Panc1 (cell line): ENCODE measurements around the gene RNF212. TPM values are rescaled to one million over a fixed set of nuclear protein-coding genes. Genes with fewer than 3 reads are reported as not detected.
A peak's percentile ranks its signal among the peaks of the same experiment; 100 is the strongest.

Experiments
- ATAC-seq: fragments of 200-7000 bp; cut with Tn5 transposase; 2 replicates; pipeline ENCODE4 v1.9.1; 2020; ENCODE audit warnings: mild to moderate bottlenecking, moderate library complexity
- BruUV-seq: library from RNA; stranded (reverse); fragments of 400-500 nt; replicated peaks from 2 replicates; lab custom pipeline; 2021; lab: Mats Ljungman, UMichigan
- CTCF ChIA-PET: fragments of 300-600 bp; sonication (Branson Sonifier 250); formaldehyde crosslinking; loops from one replicate; lab custom pipeline; 2022; ENCODE audit warnings: antibody characterized with exemption; lab: Charles Lee
- POLR2A ChIA-PET: fragments of 300-600 bp; sonication (Branson Sonifier 250); formaldehyde crosslinking; loops from one replicate; lab custom pipeline; 2022; ENCODE audit warnings: antibody characterized with exemption; lab: Charles Lee
- DNase-seq: peaks from one replicate; pipeline ENCODE4 v3.0.0-alpha.2; 2010; ENCODE audit warnings: low read depth, low spot score
- H3K27ac ChIP-seq: 2 replicates; pipeline ENCODE4 v1.5.1; 2011; ENCODE audit warnings: mild to moderate bottlenecking, low read length, inconsistent platforms
- H3K27me3 ChIP-seq: fragments of 200-500 bp; sonication (Bioruptor generic); 2 replicates; pipeline ENCODE4 v1.6.0; 2014; ENCODE audit warnings: low read length, inconsistent platforms; ENCODE audit not compliant: control insufficient read depth, insufficient read depth
- H3K36me3 ChIP-seq: fragments of 200-500 bp; sonication (Bioruptor generic); 2 replicates; pipeline ENCODE4 v1.5.1; 2014; ENCODE audit warnings: inconsistent platforms, mild to moderate bottlenecking, low read length, moderate library complexity; ENCODE audit not compliant: control insufficient read depth, insufficient read depth
- H3K4me1 ChIP-seq: 2 replicates; pipeline ENCODE4 v1.5.1; 2011; ENCODE audit warnings: inconsistent platforms, mild to moderate bottlenecking, low read length, moderate library complexity; ENCODE audit not compliant: control insufficient read depth, insufficient read depth
- H3K4me3 ChIP-seq, 2 experiments: 2 replicates each; pipeline ENCODE4 v1.5.1; 2011 to 2012; ENCODE audit warnings: low read depth in 2 of 2, low read length in 2 of 2, mild to moderate bottlenecking in 2 of 2, inconsistent platforms in 1 of 2, moderate library complexity in 1 of 2
- H3K9me3 ChIP-seq: fragments of 200-500 bp; sonication (Bioruptor generic); 2 replicates; pipeline ENCODE4 v1.5.1; 2014; ENCODE audit warnings: low read depth, mild to moderate bottlenecking, inconsistent platforms, low read length, moderate library complexity; ENCODE audit not compliant: control insufficient read depth, insufficient read depth
- POLR2AphosphoS5 ChIP-seq: IDR thresholded peaks from 2 replicates; pipeline ENCODE4 v1.6.1; 2012; ENCODE audit warnings: mild to moderate bottlenecking, low read depth, low read length, moderate library complexity
- SIN3A ChIP-seq: IDR thresholded peaks from 2 replicates; pipeline ENCODE4 v1.6.1; 2012; ENCODE audit warnings: low read depth, mild to moderate bottlenecking, low read length, moderate library complexity, borderline replicate concordance; ENCODE audit not compliant: insufficient read depth
- TCF7L2 ChIP-seq: IDR thresholded peaks from 2 replicates; pipeline ENCODE4 v1.6.1; 2011; ENCODE audit warnings: mild to moderate bottlenecking, low read depth, low read length, inconsistent platforms
- in situ Hi-C: cut with HindIII; loops from 2 replicates; pipeline ENCODE4 v1.10.0; 2016; ENCODE audit warnings: low sequenced_read_pairs, low pct_unique_long_range_greater_than_20kb
- intact Hi-C: fragments of 100-400 bp; cut with micrococcal nuclease; formaldehyde crosslinking; loops from one replicate; pipeline ENCODE4 v1.10.0; 2022; ENCODE audit not compliant: unreplicated experiment
- total RNA-seq: library from RNA; stranded (reverse); gene quantifications from one replicate; pipeline ENCODE4 v1.2.1, GENCODE V29; 2021; ENCODE audit not compliant: unreplicated experiment
- TF ChIP-seq, protein P1 (sequence below), 2 experiments: IDR thresholded peaks; 2 replicates each; pipeline ENCODE4 v1.6.1; 2011 to 2012; ENCODE audit warnings: low read depth in 2 of 2, control low read depth in 1 of 2, low read length in 1 of 2, mild to moderate bottlenecking in 1 of 2, moderate library complexity in 1 of 2; ENCODE audit not compliant: insufficient read depth in 1 of 2
- TF ChIP-seq, protein P2 (sequence below): fragments of 450-650 bp; IDR thresholded peaks from 2 replicates; pipeline ENCODE4 v1.5.1; 2017; ENCODE audit warnings: mild to moderate bottlenecking

Gene RNF212
- total RNA-seq, 1 experiment from 2014 or later = not detected

DNA sequence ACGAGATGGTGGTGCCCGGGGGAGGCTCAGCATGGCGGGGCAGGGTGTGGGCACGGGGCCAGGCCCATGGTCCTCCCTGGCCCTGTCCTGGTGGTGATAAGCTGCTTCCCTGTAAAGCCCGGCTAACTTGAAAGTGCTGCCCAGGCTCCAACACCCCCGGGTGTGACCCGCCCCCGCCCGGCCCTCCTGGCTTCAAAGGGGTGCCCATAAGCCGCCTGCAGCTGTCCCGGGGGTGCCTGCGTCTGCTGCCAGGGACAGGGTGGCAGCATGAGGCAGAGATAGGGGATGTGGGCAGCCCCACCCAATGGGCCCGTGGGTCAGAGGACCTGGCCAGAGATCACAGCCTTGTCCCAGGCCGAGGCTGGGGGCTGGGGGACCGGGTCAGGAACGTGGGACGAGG, 83.8 kb downstream of the RNF212 start:
- no peaks in the 10 kb centered on the region for H3K9me3 ChIP-seq
- peaks cover 13% of the 10 kb centered on the region for H3K4me1 ChIP-seq
- no TSS peak for BruUV-seq
- POLR2A ChIA-PET = no interaction called here
- in situ Hi-C loops = no loop called here
- no peaks in the 10 kb centered on the region for H3K36me3 ChIP-seq
- H3K27ac ChIP-seq = no peak overlapping the region
- CTCF ChIA-PET = no interaction called here
- no peaks in the 10 kb centered on the region for H3K27me3 ChIP-seq
- ATAC-seq (no peak), DNase-seq (no peak)
- no peak overlapping the region for H3K4me3 ChIP-seq
- intact Hi-C loops = no loop called here
- TF ChIP-seq TCF7L2 (no peak), SIN3A (no peak)

DNA sequence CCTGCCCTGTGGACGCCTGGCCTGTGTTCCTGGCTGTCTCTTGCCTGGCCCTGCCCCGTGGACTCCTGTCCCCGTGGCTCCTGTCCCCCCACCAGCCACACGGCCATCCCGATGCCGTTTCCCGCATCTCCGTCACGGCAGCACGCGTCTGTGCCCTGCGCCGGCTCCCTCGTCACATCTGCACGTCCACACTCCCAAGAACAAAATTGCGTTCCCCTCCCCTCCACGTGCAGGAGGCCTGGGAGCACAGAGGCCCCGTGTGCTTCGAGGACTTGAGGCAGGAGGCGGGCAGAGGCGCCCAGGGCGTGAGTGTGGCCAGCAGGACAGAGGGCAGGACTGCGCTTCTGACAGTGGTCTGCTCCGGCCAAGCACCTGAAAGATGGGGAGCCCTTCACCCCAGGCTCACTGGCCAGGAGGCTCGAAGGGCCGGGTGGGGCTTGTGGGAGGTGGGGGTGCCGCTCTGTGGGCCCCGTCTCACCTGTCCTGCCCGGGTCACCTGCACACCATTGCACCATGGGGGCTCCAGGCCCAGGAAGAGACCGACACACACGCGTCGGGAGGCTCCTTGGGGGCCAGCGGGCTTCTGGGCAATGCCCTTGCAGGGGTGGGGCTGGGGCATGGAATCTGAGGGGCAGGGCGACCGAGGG, 84.7 kb downstream of the RNF212 start:
- Histone ChIP-seq H3K9me3 (no peaks in the 10 kb centered on the region), H3K36me3 (no peaks in the 10 kb centered on the region), H3K27ac (no peak overlapping the region), H3K4me1 (peaks cover 13% of the 10 kb centered on the region), H3K4me3 (no peak overlapping the region), H3K27me3 (no peaks in the 10 kb centered on the region)
- in situ Hi-C loops = no loop called here
- no TSS peak for BruUV-seq
- POLR2A ChIA-PET = no interaction called here
- DNase-seq (no peak), ATAC-seq (no peak)
- CTCF ChIA-PET = no interaction called here
- TF ChIP-seq, protein P1, sequence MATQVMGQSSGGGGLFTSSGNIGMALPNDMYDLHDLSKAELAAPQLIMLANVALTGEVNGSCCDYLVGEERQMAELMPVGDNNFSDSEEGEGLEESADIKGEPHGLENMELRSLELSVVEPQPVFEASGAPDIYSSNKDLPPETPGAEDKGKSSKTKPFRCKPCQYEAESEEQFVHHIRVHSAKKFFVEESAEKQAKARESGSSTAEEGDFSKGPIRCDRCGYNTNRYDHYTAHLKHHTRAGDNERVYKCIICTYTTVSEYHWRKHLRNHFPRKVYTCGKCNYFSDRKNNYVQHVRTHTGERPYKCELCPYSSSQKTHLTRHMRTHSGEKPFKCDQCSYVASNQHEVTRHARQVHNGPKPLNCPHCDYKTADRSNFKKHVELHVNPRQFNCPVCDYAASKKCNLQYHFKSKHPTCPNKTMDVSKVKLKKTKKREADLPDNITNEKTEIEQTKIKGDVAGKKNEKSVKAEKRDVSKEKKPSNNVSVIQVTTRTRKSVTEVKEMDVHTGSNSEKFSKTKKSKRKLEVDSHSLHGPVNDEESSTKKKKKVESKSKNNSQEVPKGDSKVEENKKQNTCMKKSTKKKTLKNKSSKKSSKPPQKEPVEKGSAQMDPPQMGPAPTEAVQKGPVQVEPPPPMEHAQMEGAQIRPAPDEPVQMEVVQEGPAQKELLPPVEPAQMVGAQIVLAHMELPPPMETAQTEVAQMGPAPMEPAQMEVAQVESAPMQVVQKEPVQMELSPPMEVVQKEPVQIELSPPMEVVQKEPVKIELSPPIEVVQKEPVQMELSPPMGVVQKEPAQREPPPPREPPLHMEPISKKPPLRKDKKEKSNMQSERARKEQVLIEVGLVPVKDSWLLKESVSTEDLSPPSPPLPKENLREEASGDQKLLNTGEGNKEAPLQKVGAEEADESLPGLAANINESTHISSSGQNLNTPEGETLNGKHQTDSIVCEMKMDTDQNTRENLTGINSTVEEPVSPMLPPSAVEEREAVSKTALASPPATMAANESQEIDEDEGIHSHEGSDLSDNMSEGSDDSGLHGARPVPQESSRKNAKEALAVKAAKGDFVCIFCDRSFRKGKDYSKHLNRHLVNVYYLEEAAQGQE (IDR thresholded peaks at IDR 0.05; ENCODE audit: insufficient read depth in 1 of 2, low read depth in 2 of 2, low read length in 1 of 2) = no peak
- TF ChIP-seq TCF7L2 (no peak), POLR2AphosphoS5 (no peak), SIN3A (no peak)
- TF ChIP-seq, protein P2, sequence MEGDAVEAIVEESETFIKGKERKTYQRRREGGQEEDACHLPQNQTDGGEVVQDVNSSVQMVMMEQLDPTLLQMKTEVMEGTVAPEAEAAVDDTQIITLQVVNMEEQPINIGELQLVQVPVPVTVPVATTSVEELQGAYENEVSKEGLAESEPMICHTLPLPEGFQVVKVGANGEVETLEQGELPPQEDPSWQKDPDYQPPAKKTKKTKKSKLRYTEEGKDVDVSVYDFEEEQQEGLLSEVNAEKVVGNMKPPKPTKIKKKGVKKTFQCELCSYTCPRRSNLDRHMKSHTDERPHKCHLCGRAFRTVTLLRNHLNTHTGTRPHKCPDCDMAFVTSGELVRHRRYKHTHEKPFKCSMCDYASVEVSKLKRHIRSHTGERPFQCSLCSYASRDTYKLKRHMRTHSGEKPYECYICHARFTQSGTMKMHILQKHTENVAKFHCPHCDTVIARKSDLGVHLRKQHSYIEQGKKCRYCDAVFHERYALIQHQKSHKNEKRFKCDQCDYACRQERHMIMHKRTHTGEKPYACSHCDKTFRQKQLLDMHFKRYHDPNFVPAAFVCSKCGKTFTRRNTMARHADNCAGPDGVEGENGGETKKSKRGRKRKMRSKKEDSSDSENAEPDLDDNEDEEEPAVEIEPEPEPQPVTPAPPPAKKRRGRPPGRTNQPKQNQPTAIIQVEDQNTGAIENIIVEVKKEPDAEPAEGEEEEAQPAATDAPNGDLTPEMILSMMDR = no peak
- intact Hi-C loops = no loop called here

DNA sequence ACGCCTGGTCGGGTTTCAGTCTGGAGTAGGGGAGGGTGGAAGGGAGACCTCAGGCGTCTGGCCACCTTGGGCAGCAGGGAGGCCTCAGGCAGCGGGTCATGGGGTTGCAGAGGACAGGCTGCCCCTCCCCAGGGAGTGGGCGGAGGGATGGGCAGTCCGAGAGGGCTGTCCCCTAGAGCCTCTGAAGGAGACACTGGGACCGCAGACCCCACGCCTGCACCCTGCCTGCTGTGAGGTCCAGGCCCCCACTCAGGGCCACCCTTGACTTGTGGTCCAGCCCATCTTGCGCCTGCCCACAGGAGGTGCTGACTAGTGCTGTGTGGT, 85.5 kb downstream of the RNF212 start:
- no peak overlapping the region for H3K27ac ChIP-seq
- no peaks in the 10 kb centered on the region for H3K27me3 ChIP-seq
- DNase-seq (no peak), ATAC-seq (0 out of 2 replicates have a peak, but pooled peaks have one; percentile 5)
- no peaks in the 10 kb centered on the region for H3K9me3 ChIP-seq
- intact Hi-C loops = no loop called here
- no peaks in the 10 kb centered on the region for H3K36me3 ChIP-seq
- in situ Hi-C loops = no loop called here
- TF ChIP-seq TCF7L2 = no peak
- TF ChIP-seq, protein P1 (IDR thresholded peaks at IDR 0.05; ENCODE audit: insufficient read depth in 1 of 2, low read depth in 2 of 2, low read length in 1 of 2) = no peak
- no peak for TF ChIP-seq SIN3A
- TF ChIP-seq, protein P2 = no peak
- no peak; the same call in 1 of the 2 replicates for TF ChIP-seq POLR2AphosphoS5
- POLR2A ChIA-PET = no interaction called here
- H3K4me3 ChIP-seq = no peak overlapping the region
- CTCF ChIA-PET = no interaction called here
- peaks cover 13% of the 10 kb centered on the region for H3K4me1 ChIP-seq
- BruUV-seq = no TSS peak
